B cell (primary cell): ENCODE data around the gene CHST11. TPM values are rescaled to one million over a fixed set of nuclear protein-coding genes. Genes with fewer than 3 reads are reported as not detected.

Experiments used
- ATAC-seq: fragments of 200-7000 bp; cut with Tn5 transposase; one replicate; pipeline ENCODE4 v1.10.0; 2021; ENCODE audit warnings: low read depth, mild to moderate bottlenecking, moderate number of reproducible peaks, moderate library complexity
- CTCF ChIA-PET: fragments of 350-600 bp; sonication (Branson Sonifier 250); formaldehyde crosslinking; loops from one replicate; lab custom pipeline; 2021; ENCODE audit warnings: antibody characterized with exemption, inconsistent platforms; lab: Charles Lee
- POLR2A ChIA-PET: fragments of 350-600 bp; sonication (Branson Sonifier 250); formaldehyde crosslinking; loops from one replicate; lab custom pipeline; 2021; ENCODE audit warnings: antibody characterized with exemption; lab: Charles Lee
- DNase-seq: peaks from one replicate; pipeline ENCODE4 v3.0.0; 2013
- H2AFZ ChIP-seq: 2 replicates; pipeline ENCODE4 v1.6.1; 2012; ENCODE audit warnings: mild to moderate bottlenecking, low read depth, low read length; ENCODE audit not compliant: insufficient read depth, poor library complexity, severe bottlenecking
- H3K27ac ChIP-seq, 2 donors: 1 replicate in 1 of 2; 2 replicates in 1 of 2; pipeline ENCODE4 v1.5.1; 2012 to 2013; ENCODE audit warnings: low read length in 2 of 2, mild to moderate bottlenecking in 2 of 2, moderate library complexity in 1 of 2
- H3K27me3 ChIP-seq, 4 experiments: fragments of 200-600 bp in 1 of 4; sonication (generic) in 1 of 4; replicated peaks in 1 of 4; 1 replicate in 2 of 4; 2 replicates in 2 of 4; pipeline versions ENCODE4 v1.6.1 to v1.7.0; 2013 to 2016; ENCODE audit warnings: low read length in 3 of 4, mild to moderate bottlenecking in 2 of 4, mixed read lengths in 1 of 4, moderate library complexity in 1 of 4; ENCODE audit not compliant: insufficient read depth in 4 of 4, control insufficient read depth in 3 of 4; ENCODE audit errors: control extremely low read depth in 1 of 4
- H3K36me3 ChIP-seq, 2 experiments: replicated peaks in 1 of 2; 1 replicate in 1 of 2; 2 replicates in 1 of 2; pipeline versions ENCODE4 v1.6.1 to v1.7.1; 2013; ENCODE audit warnings: low read length in 1 of 2; ENCODE audit not compliant: insufficient read depth in 2 of 2, control insufficient read depth in 1 of 2; ENCODE audit errors: control extremely low read depth in 1 of 2, extremely low read depth in 1 of 2
- H3K4me1 ChIP-seq, 2 donors: fragments of 200-600 bp in 1 of 2; sonication (generic) in 1 of 2; 1 replicate in 1 of 2; 2 replicates in 1 of 2; pipeline versions ENCODE4 v1.5.1 to v1.6.1; 2013 to 2017; ENCODE audit warnings: low read length in 2 of 2; ENCODE audit not compliant: control insufficient read depth in 2 of 2, insufficient read depth in 2 of 2
- H3K4me2 ChIP-seq: replicated peaks from 2 replicates; pipeline ENCODE3; 2012; ENCODE audit warnings: mild to moderate bottlenecking, low read depth, low read length; ENCODE audit not compliant: poor library complexity, severe bottlenecking
- H3K4me3 ChIP-seq, 5 experiments: fragments of 200-600 bp in 1 of 5; sonication (generic) in 1 of 5; 1 replicate in 3 of 5; 2 replicates in 2 of 5; pipeline versions ENCODE4 v1.5.1 to v1.7.0; 2011 to 2016; ENCODE audit warnings: low read length in 4 of 5, mild to moderate bottlenecking in 4 of 5, low read depth in 2 of 5, control low read depth in 1 of 5, moderate library complexity in 1 of 5; ENCODE audit not compliant: insufficient read depth in 1 of 5; ENCODE audit errors: control extremely low read depth in 1 of 5, extremely low read depth in 1 of 5
- H3K79me2 ChIP-seq: fragments of 200-600 bp; sonication (generic); one replicate; pipeline ENCODE4 v1.6.0; 2016; ENCODE audit warnings: low read length; ENCODE audit not compliant: control insufficient read depth, insufficient read depth
- H3K9ac ChIP-seq: fragments of 200-600 bp; sonication (generic); 2 replicates; pipeline ENCODE4 v1.6.1; 2017; ENCODE audit warnings: mild to moderate bottlenecking, low read length, moderate library complexity
- H3K9me3 ChIP-seq, 3 donors: one replicate each; pipeline versions ENCODE4 v1.6.1 to v1.7.1; 2013; ENCODE audit warnings: low read length in 2 of 3; ENCODE audit not compliant: control insufficient read depth in 2 of 3, insufficient read depth in 1 of 3; ENCODE audit errors: control extremely low read depth in 1 of 3
- H4K20me1 ChIP-seq: 2 replicates; pipeline ENCODE4 v1.6.0; 2012; ENCODE audit warnings: mild to moderate bottlenecking, low read length; ENCODE audit not compliant: insufficient read depth, control insufficient read depth, poor library complexity, severe bottlenecking
- H3K27ac Mint-ChIP-seq: one replicate; pipeline ENCODE4 v1.8.0; 2021; ENCODE audit warnings: mixed read lengths
- H3K27me3 Mint-ChIP-seq: one replicate; pipeline ENCODE4 v1.8.0; 2021; ENCODE audit warnings: mixed read lengths
- H3K4me1 Mint-ChIP-seq: one replicate; pipeline ENCODE4 v1.8.0; 2021; ENCODE audit warnings: mixed read lengths
- H3K4me3 Mint-ChIP-seq: one replicate; pipeline ENCODE4 v1.8.0; 2021; ENCODE audit warnings: mixed read lengths
- H3K9me3 Mint-ChIP-seq: one replicate; pipeline ENCODE4 v1.8.0; 2022; ENCODE audit warnings: mixed read lengths; ENCODE audit not compliant: insufficient read depth
- EZH2 ChIP-seq: IDR thresholded peaks from 2 replicates; pipeline ENCODE4 v1.6.1; 2012; ENCODE audit warnings: borderline replicate concordance, low read depth, mild to moderate bottlenecking, moderate library complexity, low read length; ENCODE audit not compliant: insufficient read depth, poor library complexity, severe bottlenecking
- WGBS: methylation state at CpG from one replicate; pipeline ENCODE4 v1.1.5; 2013; ENCODE audit warnings: missing lambda C conversion rate; ENCODE audit not compliant: insufficient coverage; 5-methylcytosine and 5-hydroxymethylcytosine counted together
- intact Hi-C: fragments of 100-400 bp; cut with micrococcal nuclease; formaldehyde crosslinking; loops from one replicate; pipeline ENCODE4 v1.10.0; 2022
- polyA plus RNA-seq: library from polyadenylated mRNA; depleted of rRNA; stranded (reverse); fragments of >200 nt; gene quantifications from 2 replicates; pipeline ENCODE4 v1.2.3, GENCODE V29; 2012
- total RNA-seq, 2 donors: library from RNA; stranded (reverse); fragments of 120-200 nt in 1 of 2; gene quantifications; 1 replicate in 1 of 2; 2 replicates in 1 of 2; pipeline versions ENCODE4 v1.2.3 to v1.2.4, GENCODE V29; 2013 to 2022
- TF ChIP-seq, protein P1 (sequence below): fragments of 200-600 bp; IDR thresholded peaks from one replicate; pipeline ENCODE4 v1.8.0; 2022; ENCODE audit warnings: antibody characterized with exemption, mild to moderate bottlenecking

CHST11 gene
- total and polyA plus RNA-seq, 2 donors (not counting 1 experiment from before 2014, with no cell fraction given): 46.3 to 152 TPM

DNA sequence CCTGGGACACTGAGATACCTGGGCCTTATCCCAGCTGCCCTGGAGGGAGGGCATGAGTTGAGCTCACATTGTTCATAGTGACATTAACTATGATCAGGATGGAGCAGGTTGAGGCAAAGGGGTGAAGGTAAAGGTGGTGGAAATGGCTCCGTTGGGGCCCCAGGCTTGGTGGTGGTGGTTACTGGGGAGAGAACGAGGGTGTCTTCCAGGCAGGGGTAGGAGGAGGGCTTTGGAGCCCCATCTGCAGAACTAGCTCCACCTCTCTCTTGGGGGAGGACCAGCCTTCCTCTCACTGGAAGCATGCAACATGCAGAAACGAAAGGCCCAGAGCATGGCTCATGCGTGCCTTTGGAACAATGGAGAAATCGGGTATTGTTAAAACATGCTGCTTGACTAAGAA, 284.3 kb downstream of the CHST11 start:
- peaks cover 94% of the 10 kb centered on the region for H3K4me1 Mint-ChIP-seq
- Histone ChIP-seq H3K4me1 (peaks cover 74 to 84% of the 10 kb centered on the region in 2 donors), H3K27ac (peak overlapping the region; percentile 66 to 83), H3K27me3 (no peaks in the 10 kb centered on the region), H3K9me3 (no peaks in the 10 kb centered on the region), H4K20me1 (peaks cover 13% of the 10 kb centered on the region), H3K4me2 (peak overlapping the region; percentile 67), H3K79me2 (peaks cover 56% of the 10 kb centered on the region), H3K4me3 (peak overlapping the region in 3 of 5 experiments; percentile 22 to 34 (median 33)), H3K9ac (peak overlapping the region; percentile 24), H3K36me3 (peaks cover 0 to 6% of the 10 kb centered on the region in 2 experiments), H2AFZ (peak overlapping the region; percentile 58)
- no peaks in the 10 kb centered on the region for H3K27me3 Mint-ChIP-seq
- H3K27ac Mint-ChIP-seq: peak overlapping the region; percentile 93
- TF ChIP-seq, protein P1, sequence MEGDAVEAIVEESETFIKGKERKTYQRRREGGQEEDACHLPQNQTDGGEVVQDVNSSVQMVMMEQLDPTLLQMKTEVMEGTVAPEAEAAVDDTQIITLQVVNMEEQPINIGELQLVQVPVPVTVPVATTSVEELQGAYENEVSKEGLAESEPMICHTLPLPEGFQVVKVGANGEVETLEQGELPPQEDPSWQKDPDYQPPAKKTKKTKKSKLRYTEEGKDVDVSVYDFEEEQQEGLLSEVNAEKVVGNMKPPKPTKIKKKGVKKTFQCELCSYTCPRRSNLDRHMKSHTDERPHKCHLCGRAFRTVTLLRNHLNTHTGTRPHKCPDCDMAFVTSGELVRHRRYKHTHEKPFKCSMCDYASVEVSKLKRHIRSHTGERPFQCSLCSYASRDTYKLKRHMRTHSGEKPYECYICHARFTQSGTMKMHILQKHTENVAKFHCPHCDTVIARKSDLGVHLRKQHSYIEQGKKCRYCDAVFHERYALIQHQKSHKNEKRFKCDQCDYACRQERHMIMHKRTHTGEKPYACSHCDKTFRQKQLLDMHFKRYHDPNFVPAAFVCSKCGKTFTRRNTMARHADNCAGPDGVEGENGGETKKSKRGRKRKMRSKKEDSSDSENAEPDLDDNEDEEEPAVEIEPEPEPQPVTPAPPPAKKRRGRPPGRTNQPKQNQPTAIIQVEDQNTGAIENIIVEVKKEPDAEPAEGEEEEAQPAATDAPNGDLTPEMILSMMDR: no peak
- no peak for TF ChIP-seq EZH2
- intact Hi-C loops: loop anchor here (5.0 kb wide), 2 partner anchors 159 to 359 kb away; no protein-coding TSS in a partner anchor
- ChIA-PET CTCF (interaction anchor here (0.6 to 1.7 kb wide), 6 partner anchors 9 to 312 kb away, joined by 3 to 6 read pairs (median 3); no protein-coding TSS in a partner anchor), POLR2A (interaction anchor here (0.6 to 1.0 kb wide), 2 partner anchors 9 to 523 kb away, joined by 3 read pairs; no protein-coding TSS in a partner anchor)
- DNase-seq: no peak
- WGBS: no CpG with 5 or more reads among the region's 5 CpGs
- peak overlapping the region; percentile 74 for H3K4me3 Mint-ChIP-seq
- peaks cover 5% of the 10 kb centered on the region for H3K9me3 Mint-ChIP-seq
- peak; percentile 4 for ATAC-seq
